Stimulated activated naive B cell treated with anti-CD40 and anti-IgM and Interleukin-4, amounts not matched to agents 10 μg/mL and 1 μg/mL and 100 μg/mL, for 72 hours (primary cell): Measurements from ENCODE around the gene TREH.
"Not testable (repeated sequence)": the region's sequence is repeated elsewhere in the genome, so short reads cannot be mapped to it uniquely, and the experiment has no call there.

ENCODE experiments used
- ATAC-seq, 2 donors: fragments of 150-1000 bp; cut with Tn5 transposase; replicated peaks; 2 replicates each; pipeline ENCODE4 v1.10.0; 2021; ENCODE audit warnings: moderate library complexity in 1 of 2
- DNase-seq: peaks from one replicate; pipeline ENCODE4 v3.0.0; 2021
- H3K27ac Mint-ChIP-seq: one replicate; pipeline ENCODE4 v1.8.0; 2022; ENCODE audit warnings: mild to moderate bottlenecking, mixed read lengths
- H3K27me3 Mint-ChIP-seq, 2 donors: one replicate each; pipeline ENCODE4 v1.8.0; 2022; ENCODE audit warnings: mixed read lengths in 2 of 2
- H3K36me3 Mint-ChIP-seq, 2 donors: one replicate each; pipeline ENCODE4 v1.8.0; 2022; ENCODE audit warnings: mixed read lengths in 2 of 2, mild to moderate bottlenecking in 1 of 2
- H3K4me1 Mint-ChIP-seq, 2 donors: one replicate each; pipeline ENCODE4 v1.8.0; 2022; ENCODE audit warnings: mixed read lengths in 2 of 2, mild to moderate bottlenecking in 1 of 2
- H3K4me3 Mint-ChIP-seq, 2 donors: one replicate each; pipeline ENCODE4 v1.8.0; 2022; ENCODE audit warnings: mild to moderate bottlenecking in 2 of 2, mixed read lengths in 2 of 2, moderate library complexity in 1 of 2
- H3K9me3 Mint-ChIP-seq, 2 donors: one replicate each; pipeline ENCODE4 v1.8.0; 2022; ENCODE audit warnings: mixed read lengths in 2 of 2, mild to moderate bottlenecking in 1 of 2

Gene TREH

GRCh38 chr11:118679483-118679882 is at the start of gene TREH:
Gene TREH, minus strand, starts transcription at chr11:118679650. Its CDS starts 23 bp downstream, at chr11:118679627.
- H3K9me3 Mint-ChIP-seq, result peaks cover 2 to 3% of the 10 kb centered on the region in 2 donors
- ATAC-seq, result no peak
- no peak within 1 kb of the TSS for H3K27ac Mint-ChIP-seq
- no peak within 1 kb of the TSS for H3K4me3 Mint-ChIP-seq
- no peak for DNase-seq
- H3K36me3 Mint-ChIP-seq, result no peaks in the 10 kb centered on the region
- no peaks in the 10 kb centered on the region for H3K4me1 Mint-ChIP-seq
- H3K27me3 Mint-ChIP-seq, result peaks cover 0 to 3% of the 10 kb centered on the region in 2 donors

- not testable (repeated sequence) for H3K9me3 Mint-ChIP-seq, H3K27ac Mint-ChIP-seq, H3K4me1 Mint-ChIP-seq, H3K36me3 Mint-ChIP-seq, H3K4me3 Mint-ChIP-seq, DNase-seq, ATAC-seq
- H3K27me3 Mint-ChIP-seq, result peaks cover 13 to 15% of the 10 kb centered on the region in 2 donors
Observed at GRCh38 chr11:118728112-118728511, 48.7 kb upstream of the TREH start.

- not testable (repeated sequence) for ATAC-seq, DNase-seq, H3K9me3 Mint-ChIP-seq, H3K27ac Mint-ChIP-seq, H3K4me1 Mint-ChIP-seq, H3K36me3 Mint-ChIP-seq, H3K4me3 Mint-ChIP-seq
- peaks cover 13 to 15% of the 10 kb centered on the region in 2 donors for H3K27me3 Mint-ChIP-seq
Observed at GRCh38 chr11:118727721-118728066, 48.2 kb upstream of the TREH start.

GRCh38 chr11:118727001-118727720 is 47.7 kb upstream of the TREH start:
- DNase-seq, result not testable (repeated sequence)

GRCh38 chr11:118721478-118722015 is 42.1 kb upstream of the TREH start:
- not testable (repeated sequence) for DNase-seq, H3K4me1 Mint-ChIP-seq, H3K4me3 Mint-ChIP-seq, H3K27me3 Mint-ChIP-seq, ATAC-seq, H3K27ac Mint-ChIP-seq, H3K9me3 Mint-ChIP-seq, H3K36me3 Mint-ChIP-seq

More at GRCh38 chr11:118727001-118727720, 47.7 kb upstream of the TREH start:
- not testable (repeated sequence) for H3K27ac Mint-ChIP-seq, H3K4me1 Mint-ChIP-seq, H3K4me3 Mint-ChIP-seq, H3K36me3 Mint-ChIP-seq, H3K9me3 Mint-ChIP-seq, ATAC-seq
- peaks cover 13 to 15% of the 10 kb centered on the region in 2 donors for H3K27me3 Mint-ChIP-seq

- DNase-seq, H3K27me3 Mint-ChIP-seq, ATAC-seq, H3K36me3 Mint-ChIP-seq, H3K27ac Mint-ChIP-seq, H3K9me3 Mint-ChIP-seq, H3K4me1 Mint-ChIP-seq, H3K4me3 Mint-ChIP-seq: not testable (repeated sequence)
Observed at GRCh38 chr11:118720740-118721139, 41.3 kb upstream of the TREH start.

- not testable (repeated sequence) for H3K4me1 Mint-ChIP-seq, ATAC-seq, H3K27ac Mint-ChIP-seq
Observed at GRCh38 chr11:118720078-118720477, 40.6 kb upstream of the TREH start.

GRCh38 chr11:118718562-118718961 is 39.1 kb upstream of the TREH start:
- not testable (repeated sequence) for H3K27ac Mint-ChIP-seq, H3K9me3 Mint-ChIP-seq, DNase-seq, H3K4me1 Mint-ChIP-seq, ATAC-seq, H3K36me3 Mint-ChIP-seq, H3K4me3 Mint-ChIP-seq, H3K27me3 Mint-ChIP-seq

More at GRCh38 chr11:118720078-118720477, 40.6 kb upstream of the TREH start:
- DNase-seq, H3K27me3 Mint-ChIP-seq, H3K36me3 Mint-ChIP-seq, H3K9me3 Mint-ChIP-seq, H3K4me3 Mint-ChIP-seq: not testable (repeated sequence)

GRCh38 chr11:118717733-118718132 is 38.3 kb upstream of the TREH start:
- not testable (repeated sequence) for H3K4me1 Mint-ChIP-seq, H3K36me3 Mint-ChIP-seq, H3K9me3 Mint-ChIP-seq, ATAC-seq, H3K27ac Mint-ChIP-seq, H3K27me3 Mint-ChIP-seq, H3K4me3 Mint-ChIP-seq, DNase-seq

GRCh38 chr11:118717221-118717620 is 37.8 kb upstream of the TREH start:
- not testable (repeated sequence) for DNase-seq, H3K4me3 Mint-ChIP-seq, H3K27ac Mint-ChIP-seq, H3K4me1 Mint-ChIP-seq, H3K36me3 Mint-ChIP-seq, H3K27me3 Mint-ChIP-seq, H3K9me3 Mint-ChIP-seq, ATAC-seq

GRCh38 chr11:118715837-118716260 is 36.4 kb upstream of the TREH start:
- Mint-ChIP-seq H3K9me3 (no peaks in the 10 kb centered on the region), H3K36me3 (no peaks in the 10 kb centered on the region), H3K27ac (no peak overlapping the region), H3K4me3 (no peak overlapping the region), H3K4me1 (peaks cover 0 to 4% of the 10 kb centered on the region in 2 donors), H3K27me3 (peaks cover 0 to 4% of the 10 kb centered on the region in 2 donors)
- no peak for ATAC-seq
- DNase-seq, result no peak

- ATAC-seq, result peak; percentile 31 to 47
- H3K9me3 Mint-ChIP-seq, result no peaks in the 10 kb centered on the region
- H3K4me1 Mint-ChIP-seq, result peaks cover 0 to 4% of the 10 kb centered on the region in 2 donors
Observed at GRCh38 chr11:118715245-118715831, 35.9 kb upstream of the TREH start.

GRCh38 chr11:118714816-118715215 is 35.4 kb upstream of the TREH start:
- Mint-ChIP-seq H3K4me3 (no peak overlapping the region), H3K27ac (no peak overlapping the region), H3K36me3 (no peaks in the 10 kb centered on the region), H3K27me3 (peaks cover 0 to 4% of the 10 kb centered on the region in 2 donors), H3K9me3 (no peaks in the 10 kb centered on the region), H3K4me1 (peaks cover 0 to 4% of the 10 kb centered on the region in 2 donors)
- ATAC-seq (no peak), DNase-seq (no peak)

More at GRCh38 chr11:118715245-118715831, 35.9 kb upstream of the TREH start:
- H3K36me3 Mint-ChIP-seq, result no peaks in the 10 kb centered on the region
- no peak overlapping the region for H3K4me3 Mint-ChIP-seq
- H3K27ac Mint-ChIP-seq, result no peak overlapping the region
- DNase-seq, result no peak
- peaks cover 0 to 4% of the 10 kb centered on the region in 2 donors for H3K27me3 Mint-ChIP-seq

- DNase-seq, H3K4me1 Mint-ChIP-seq, H3K4me3 Mint-ChIP-seq, H3K27ac Mint-ChIP-seq, H3K9me3 Mint-ChIP-seq, ATAC-seq, H3K36me3 Mint-ChIP-seq, H3K27me3 Mint-ChIP-seq: not testable (repeated sequence)
Observed at GRCh38 chr11:118714416-118714815, 35.0 kb upstream of the TREH start.

GRCh38 chr11:118708296-118708695 is 28.8 kb upstream of the TREH start:
- DNase-seq (no peak), ATAC-seq (no peak)
- H3K36me3 Mint-ChIP-seq, result no peaks in the 10 kb centered on the region
- peaks cover 7 to 27% of the 10 kb centered on the region in 2 donors for H3K27me3 Mint-ChIP-seq
- no peak overlapping the region for H3K4me3 Mint-ChIP-seq
- no peaks in the 10 kb centered on the region for H3K9me3 Mint-ChIP-seq
- peaks cover 12 to 18% of the 10 kb centered on the region in 2 donors for H3K4me1 Mint-ChIP-seq
- H3K27ac Mint-ChIP-seq, result no peak overlapping the region
